ENCODE data around the gene SERGEF.

The SERGEF gene

DNA sequence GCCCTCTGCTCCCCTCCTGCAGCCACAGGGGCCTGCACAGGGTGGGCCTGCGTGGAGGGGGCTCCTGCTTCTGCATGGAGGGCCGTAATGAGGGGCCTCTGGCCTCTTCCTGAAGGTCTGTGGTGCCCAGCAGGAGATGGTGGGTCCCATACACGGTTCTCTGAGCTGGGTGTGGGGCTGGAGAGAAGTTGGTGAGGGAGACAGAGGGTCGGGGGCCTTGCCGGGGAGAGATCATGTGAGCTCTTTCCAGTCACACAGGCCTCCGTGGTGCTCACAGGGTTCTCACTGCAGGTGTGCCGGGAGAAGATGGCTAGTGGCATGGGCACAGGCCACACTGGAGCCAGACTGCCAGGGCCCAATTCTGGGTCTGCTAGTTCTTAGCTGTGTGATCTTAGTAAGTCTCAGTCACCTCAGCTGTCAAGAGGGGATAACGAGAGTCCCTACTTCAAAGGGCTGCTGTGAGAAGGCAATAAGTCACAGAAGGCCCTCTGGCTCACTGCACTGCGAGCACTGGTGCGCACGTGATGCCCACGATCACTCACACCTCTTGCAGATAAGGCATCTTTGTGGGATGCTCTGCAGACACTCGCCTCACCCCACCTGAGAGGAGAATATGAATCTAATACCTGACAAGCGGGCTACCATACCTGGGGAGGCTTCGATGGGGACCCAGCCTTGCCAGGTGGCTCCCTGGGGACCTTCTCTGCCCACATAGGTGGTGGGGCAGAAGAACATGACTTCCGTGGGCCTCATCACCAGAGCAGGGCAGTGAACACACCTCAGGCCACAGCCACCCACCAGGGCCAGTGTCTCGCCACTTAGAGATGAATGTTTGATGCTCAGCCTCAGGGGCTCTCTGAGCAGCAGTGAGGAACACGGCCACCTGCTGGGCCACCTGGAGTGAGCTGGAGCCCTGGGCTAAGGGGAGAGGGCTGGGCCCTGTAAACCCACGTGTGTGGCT is 263.8 kb downstream of the SERGEF start:
- no peak for DNase-seq (ENCODE audit: low spot score)

DNA sequence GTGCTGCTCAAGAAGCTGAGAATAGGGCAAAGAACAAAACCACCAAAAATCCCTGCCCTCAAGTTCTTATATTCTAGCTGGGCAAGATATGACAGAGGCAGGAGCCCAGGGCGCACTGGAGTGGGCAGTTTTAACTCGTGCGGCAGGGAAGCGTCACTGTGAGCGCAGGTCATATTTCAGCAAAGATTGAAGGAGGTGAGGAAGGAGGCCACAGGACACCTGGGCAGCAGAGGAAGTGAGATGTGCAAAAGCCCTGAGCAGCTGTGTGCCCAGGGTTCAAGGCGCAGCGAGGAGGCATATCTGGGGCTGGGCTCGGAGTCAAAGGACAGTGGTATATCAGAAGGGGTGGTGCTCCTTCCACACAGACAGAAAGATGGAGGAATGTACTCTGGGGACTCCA is 264.8 kb downstream of the SERGEF start:
- no peak for DNase-seq (ENCODE audit: low spot score)

DNA sequence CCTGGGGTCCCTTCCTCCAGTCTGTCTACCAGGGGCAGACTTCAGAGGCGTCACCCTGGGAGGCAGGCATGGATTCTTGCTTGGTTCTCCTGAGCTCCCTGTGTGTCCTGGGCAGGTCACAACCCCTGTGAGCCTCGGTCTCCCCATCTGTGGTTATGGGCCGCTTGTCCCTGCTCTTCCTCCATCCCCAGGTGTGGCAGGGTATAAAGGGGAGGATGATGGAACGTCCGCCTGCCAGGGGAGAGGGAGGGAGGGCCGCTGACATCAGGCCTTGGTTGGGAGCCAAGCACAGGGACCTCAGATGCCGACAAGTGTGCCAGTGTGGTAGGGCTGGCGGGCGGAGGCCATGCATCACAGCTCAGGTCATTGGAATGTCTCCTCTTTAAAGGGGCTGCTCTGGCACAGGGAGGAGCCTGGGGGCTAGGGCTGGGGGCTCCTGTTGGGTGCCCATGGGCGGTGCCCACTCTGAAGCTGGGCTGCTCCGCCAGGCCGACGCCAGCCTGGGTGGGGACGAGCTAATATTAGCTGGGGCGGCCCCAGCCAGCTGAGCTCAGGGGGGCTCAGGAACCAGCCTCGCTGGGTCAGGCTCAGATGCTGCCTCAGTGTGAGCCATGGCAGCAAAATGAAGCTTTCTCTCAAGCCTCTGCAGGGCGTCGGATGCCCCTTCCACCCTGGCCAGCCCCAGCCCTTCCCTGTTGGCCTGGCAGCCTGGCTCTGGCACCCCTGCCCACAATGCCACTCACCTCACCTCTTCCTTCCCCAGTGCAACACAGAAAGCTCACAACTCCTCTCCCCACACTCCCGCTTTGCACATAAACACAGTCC is 265.5 kb downstream of the SERGEF start:
- no peak for DNase-seq (ENCODE audit: low spot score)

DNA sequence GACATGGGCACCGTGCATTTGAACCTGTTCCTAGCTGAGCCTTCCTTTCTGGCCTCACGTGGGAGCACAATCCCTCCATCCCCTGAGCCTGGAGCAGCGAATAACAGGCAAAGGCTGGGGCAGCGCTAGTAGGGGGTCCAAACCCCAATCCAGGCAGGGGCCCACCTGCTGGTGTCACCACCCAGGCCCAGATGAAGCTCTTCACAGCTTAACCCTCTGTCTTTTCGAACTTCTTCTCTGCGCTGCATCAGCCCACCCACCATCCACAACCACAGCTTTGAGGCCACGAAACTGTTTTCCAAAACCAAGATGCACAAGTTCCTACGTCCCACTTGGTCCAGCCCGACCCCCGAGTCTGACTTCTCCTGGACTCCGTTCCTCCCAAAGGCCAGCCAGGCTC is 266.8 kb downstream of the SERGEF start:
- DNase-seq (ENCODE audit: low spot score), result no peak

DNA sequence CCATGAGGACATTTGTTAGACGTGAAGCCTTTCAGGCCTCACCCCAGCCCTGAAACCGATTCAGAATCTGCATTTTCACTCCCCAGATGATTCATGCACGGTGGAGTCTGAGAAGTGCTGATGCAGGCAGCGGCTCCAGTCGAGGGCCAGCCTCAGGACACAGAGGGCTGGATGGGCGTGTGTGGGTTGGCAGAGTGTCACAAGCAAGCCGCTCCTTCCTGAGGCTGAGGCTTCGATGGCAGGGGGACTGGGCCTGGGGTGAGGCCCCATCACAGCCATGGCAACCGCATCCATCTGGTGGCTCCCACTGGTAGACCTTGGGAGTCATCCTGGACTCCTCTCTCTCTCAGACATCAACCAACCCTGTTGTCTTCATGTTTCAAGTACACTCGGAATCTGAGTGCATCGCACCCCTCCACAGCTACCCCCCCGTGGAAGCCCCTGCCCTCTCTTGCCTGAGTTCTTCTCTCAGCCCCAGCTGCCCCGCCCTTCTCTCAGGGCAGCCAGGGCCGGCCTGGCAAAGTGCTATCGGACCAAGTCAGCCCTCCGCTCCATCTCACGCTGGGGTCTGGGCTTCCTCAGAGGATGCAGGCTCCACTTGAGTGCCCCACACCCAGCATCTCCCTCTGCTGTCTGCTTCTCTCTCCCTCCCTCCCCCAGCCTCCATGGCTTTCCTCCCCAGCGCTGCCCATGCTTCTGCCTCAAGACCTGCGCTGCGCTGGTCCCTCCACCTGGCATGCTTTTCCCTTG is 267.6 kb downstream of the SERGEF start:
- no peak for DNase-seq (ENCODE audit: low spot score)

DNA sequence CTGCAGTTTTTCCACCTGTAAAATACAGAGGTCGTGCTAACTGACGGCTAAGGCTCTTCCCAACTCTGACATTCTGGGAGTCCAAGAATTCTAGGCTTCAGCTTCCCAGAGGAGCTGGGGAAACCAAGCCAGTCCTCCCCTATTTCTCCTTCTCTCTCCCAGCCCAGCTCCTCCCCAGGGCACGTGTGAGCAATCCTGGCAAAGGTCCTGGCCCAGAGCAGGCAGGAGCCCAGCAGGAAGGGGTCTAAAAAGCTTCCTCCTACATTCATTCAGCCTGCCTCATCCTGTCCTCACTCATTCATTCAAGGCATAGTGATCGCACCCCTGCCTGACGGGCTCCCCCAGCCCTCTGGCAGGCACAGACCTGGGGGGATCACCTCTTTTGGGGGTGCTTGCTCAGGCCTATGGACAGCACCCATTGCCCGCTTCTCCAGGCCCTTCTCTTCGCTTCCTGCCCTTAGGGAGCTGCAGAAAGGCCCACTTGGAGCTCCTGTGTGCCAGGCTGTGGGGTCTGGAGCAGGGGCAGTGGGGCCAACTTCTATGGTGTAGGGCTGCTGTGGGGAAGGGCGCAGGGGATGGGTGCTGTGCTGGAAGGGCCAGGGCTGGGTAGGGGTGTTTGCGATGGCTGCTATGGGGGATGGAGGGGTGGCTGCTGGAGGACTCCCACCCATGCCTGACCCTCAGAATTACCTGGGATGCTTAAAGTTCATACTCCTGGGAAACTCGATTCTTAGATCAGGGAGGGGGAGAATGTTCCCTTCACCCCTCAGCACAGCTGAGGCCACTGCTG is 268.5 kb downstream of the SERGEF start:
- no peak for DNase-seq (ENCODE audit: low spot score)

DNA sequence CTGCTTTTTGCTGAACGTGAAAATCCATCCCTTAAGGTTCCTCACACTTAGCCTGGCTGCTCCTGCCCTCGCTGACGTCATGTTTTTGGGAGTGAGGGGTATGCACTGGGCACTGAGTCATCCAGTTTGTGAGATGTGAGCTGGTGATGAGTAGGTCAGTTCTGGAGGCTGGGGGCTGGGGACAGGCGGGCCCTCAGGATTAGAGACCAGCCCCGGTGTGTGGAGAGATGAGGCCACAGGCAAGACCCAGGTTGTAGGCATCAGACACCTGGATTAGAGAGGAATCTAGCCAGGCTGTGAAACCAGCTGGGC is 269.1 kb downstream of the SERGEF start:
- DNase-seq (ENCODE audit: low spot score), result no peak

DNA sequence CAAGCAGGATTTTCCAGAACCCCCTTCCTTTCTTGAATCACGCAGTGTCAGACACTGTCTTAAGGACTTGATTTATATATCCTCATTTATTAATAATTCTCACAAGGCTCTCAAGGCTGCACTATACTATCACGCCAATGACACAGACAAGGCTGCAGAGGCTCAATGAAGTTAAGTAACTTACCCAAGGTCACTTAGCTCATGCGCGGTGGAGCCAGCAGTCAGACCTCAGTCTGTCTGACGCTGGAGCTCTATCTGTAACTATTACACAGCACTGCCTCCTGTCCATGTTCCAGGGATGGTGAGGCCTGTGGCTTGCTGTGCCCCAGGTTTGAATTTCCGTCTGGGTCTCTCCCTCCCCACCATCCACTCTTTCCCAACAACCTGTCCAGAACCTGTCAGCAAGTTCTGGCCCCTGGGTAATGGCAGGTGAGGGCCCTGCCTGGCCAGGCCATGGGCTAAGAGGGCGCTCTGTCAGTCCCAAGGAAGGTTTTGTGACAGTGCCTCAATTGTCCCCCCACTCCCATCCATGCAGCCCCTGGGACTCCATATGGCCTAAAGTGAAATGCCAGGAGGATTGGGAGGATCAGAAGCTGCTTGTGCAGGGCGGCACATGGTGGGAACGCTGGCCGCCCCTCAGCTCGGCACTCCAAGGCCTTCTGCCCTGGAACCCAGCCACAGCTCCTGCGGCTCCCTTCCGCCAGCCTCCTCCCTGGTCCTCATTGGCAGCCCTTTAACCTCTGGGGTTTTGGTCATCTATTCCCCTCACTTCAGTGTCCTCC is 269.6 kb downstream of the SERGEF start:
- no peak for DNase-seq (ENCODE audit: low spot score)

DNA sequence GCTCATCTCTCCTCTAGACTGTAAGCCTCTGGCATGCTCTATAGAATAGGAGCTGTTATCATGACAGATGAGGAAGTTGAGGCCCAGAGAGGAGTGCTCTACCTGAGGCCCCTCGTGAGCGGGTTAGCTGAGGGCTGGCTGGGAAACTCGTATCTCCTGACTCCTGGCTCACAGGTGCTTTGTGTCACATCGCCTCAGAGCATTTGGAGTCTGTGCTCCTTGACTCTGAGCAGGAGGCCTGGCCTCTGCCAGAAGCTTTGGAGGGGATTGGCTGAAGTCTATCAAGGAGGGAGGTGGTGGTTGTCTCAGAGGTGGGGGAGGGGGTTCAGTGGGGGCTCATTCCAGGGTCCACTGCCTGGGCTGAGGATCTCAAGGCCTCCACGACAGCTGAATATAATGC is 270.8 kb downstream of the SERGEF start:
- no peak for DNase-seq (ENCODE audit: low spot score)

DNA sequence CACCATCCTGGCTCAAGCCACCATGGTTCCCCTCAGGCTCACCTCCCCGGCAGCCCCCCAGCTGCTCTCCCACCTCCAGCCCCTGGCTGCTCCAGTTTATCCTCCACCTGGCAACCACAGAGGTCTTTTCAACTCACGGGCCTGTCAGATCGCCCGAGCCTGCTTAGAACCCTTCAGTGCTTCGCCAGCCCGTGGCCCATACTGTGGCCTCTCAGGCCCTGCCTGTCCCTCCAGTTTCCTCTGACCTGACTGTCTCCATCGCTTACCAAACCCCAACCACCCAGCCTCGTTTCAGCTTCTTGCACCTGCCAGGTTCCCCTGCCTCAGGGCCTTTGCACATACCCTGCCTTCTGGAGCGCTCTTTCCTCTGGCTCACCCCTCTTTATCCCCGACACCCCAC is 271.4 kb downstream of the SERGEF start:
- no peak for DNase-seq (ENCODE audit: low spot score)

DNA sequence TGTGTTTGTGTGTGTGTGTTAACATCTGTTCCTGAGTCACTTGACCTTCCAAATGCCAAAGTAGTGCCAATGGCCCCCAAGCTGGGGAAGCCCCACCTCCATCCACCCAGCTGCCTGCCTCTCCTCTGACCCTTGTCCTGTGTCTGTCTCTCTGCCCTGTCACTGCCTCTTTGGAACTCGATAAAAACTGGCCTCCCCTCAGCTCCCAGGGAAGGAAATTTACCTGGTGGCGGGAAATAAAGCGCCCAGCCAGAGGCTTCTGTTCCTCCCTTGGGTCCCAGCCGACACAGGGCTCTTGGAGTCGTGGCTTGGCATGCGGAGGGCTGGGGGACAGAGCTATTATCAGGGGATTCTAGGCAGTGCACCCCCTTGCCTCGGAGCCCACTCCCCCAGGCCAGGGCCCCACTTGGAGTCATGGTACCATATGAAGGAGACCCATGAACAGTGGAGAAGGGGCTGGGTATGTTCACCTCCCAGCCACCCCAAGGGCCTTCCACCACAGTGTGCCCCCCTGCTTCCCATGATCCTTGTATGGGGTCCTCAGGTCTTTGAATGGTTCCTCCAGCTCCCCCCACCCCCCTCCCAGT is 272.1 kb downstream of the SERGEF start:
- no peak for DNase-seq (ENCODE audit: low spot score)

DNA sequence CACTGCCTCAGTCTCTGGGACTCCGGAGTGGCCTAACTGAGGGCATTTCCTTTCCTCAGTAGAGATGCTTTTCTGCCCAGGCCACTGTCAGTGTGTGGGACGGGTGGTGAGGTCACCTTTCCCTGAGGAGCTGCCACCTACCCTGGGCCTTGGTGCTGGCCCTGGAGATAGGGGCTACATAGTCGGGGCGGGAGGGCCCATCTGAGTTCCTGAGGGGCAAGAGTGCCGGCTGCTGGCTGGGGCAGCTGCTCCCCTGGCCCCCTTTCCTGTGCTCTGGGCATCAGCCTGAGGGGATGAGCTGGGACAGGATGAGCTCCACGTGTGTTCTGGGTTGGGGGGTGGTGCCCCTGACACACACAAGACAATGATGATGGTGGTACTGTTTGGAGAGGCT is 272.9 kb downstream of the SERGEF start:
- DNase-seq (ENCODE audit: low spot score), result no peak

DNA sequence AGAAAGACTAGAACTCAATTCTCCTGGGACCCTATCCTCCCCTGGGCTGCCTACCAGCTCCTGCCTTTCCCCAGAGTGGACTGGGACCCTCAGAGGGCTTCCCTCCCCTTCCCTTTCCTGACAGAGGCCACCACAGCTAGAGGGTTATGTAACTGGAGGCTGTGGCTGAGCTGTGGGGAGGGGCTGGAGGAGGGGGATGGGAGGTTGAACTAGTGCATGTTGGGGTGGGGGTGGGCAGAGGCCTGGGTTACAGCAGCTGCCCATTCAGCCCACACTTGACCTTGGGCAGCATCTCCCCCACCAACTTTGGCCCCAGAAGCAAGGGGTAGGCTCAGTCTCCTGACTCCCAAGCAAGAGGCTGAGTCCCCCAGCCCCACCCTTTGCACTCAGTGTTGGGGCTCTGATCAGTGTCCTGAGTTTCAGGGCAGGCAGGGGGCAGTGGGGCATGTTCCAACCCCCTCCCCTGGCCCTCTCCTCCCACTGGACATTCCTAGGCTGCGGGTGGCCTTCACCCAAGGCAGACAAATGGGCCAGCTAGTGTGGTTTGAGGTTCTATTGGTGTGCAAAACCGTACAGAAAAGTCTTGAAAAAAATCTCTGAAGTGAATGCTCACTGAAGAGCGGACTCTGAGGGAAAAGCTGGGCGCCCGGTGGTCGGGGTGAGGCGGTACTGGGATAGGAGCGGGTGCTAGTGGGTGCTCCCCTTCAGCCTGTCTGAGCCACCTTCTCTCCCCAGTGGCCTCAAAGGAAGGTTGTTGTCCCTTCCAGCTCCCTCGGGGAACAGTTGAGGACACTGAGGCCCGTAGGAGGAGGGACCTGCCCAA is 274.5 kb downstream of the SERGEF start:
- no peak for DNase-seq (ENCODE audit: low spot score)
